HG02970 (cell line): ENCODE data around the gene SLX4.

ENCODE experiments used
- ATAC-seq: cut with Tn5 transposase; IDR thresholded peaks from one replicate; pipeline ENCODE4 v1.9.1; 2021; ENCODE audit warnings: mild to moderate bottlenecking, moderate library complexity, moderate number of reproducible peaks; ENCODE audit not compliant: unreplicated experiment, low FRiP score

SLX4 gene

GRCh38 chr16:3601614-3602319 lies 9.6 kb downstream of the SLX4 start:
- no peak for ATAC-seq

- ATAC-seq = no peak
Observed at GRCh38 chr16:3599922-3600321, 11.5 kb downstream of the SLX4 start.

- ATAC-seq = no peak
Observed at GRCh38 chr16:3599121-3599520, 12.3 kb downstream of the SLX4 start.

GRCh38 chr16:3598236-3598635 lies 13.2 kb downstream of the SLX4 start:
- ATAC-seq = no peak

DNA sequence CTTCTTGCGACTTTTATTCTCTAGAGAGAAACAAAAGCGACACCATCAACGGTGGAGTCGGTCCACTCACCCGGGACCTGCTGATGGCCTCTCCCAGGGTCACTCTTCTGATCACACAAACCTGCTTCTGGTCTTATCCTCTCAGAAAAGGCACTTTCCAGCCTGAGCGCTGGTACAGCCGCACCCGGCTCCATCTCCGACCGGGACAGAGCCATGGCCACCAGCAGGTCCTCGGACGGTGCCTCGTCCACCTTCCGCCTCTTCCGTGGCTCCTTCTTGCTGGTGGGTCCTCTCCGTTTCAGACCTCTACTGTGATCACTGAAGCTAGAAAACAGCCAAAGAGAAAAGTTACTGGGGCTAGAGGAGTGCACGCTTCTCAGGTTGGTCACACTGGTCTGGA lies 13.7 kb downstream of the SLX4 start:
- ATAC-seq = no peak

DNA sequence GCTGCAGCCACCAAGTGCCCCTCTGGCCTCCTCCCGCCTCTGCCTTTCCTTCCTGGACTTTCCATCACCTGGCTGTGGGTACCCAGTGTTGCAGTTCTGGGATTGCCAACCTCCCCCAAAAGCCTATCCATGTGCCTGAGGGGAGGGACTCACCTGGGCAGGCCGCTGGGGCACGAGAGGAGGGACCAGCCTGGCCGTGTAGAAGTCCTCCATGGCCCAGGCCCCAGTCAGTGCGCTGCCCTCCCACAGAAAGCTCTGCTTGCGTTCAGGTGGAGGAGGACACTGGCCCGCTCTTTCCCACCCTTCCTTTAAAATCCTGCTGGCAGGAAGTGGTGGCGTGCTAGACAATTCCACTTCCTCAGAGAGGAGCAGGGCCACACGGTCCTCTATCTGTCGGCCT lies 14.2 kb downstream of the SLX4 start:
- ATAC-seq = no peak

- no peak for ATAC-seq
Observed at GRCh38 chr16:3596101-3596861, 15.1 kb downstream of the SLX4 start.

- no peak for ATAC-seq
Observed at GRCh38 chr16:3595521-3596021, 15.8 kb downstream of the SLX4 start.

- ATAC-seq = no peak
Observed at GRCh38 chr16:3595110-3595486, 16.3 kb downstream of the SLX4 start.

DNA sequence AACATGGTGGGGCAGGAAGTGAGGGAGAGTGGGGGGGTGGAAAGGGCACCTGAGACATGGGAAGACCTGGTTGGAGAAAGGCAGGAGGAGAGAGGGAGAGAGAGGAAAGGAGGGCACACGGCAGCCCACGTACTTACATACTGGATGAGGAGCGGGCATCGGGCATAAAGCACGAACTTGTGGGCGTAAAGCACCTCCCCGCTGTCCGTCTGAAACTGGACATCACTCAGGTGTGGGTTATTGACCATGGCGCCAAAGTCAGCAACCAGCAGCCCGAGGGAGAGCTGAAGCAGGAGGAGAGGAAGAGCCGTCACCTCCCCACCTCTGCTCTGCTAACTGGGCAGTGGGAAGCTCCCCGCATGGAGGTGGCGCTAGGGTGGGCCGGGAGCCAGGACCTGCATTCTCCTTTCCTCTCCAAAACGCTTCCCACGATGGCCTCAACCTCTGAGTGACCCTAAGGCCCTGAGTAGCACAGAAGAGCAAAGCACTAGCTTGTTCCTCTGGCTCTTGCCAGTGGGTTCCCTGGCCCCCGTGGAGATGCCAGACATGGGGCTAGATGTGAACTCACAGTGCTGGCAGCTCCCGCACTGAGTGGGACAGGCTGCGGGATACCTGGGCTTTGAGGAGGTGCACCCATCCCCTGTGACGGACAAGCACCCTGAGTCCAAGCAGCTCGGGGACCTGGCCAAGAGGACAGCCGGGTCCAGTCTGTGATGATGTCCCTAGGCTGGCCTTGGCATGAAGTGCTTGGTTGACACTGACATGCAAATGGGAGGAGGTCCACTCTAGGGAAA lies 16.9 kb downstream of the SLX4 start:
- ATAC-seq = no peak

DNA sequence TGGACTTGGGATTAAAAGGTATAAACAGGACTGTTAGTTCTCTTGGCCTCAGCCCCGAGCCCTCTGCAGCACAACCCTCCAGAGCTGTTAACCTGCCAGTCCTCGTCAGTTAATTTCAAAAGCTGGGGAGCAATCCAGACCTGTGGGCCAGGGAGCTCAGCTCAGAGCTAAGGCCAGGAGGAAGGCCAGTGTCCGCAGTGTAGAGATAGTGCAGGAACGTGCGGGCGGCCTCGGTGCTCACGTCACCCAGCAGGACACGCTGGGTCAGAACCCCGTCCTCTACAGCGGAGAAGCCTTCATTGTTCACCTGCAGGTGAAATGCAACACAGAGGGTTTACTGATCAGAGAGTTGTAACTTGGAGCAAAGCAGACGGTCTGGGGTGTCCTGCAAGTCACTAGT lies 18.8 kb downstream of the SLX4 start:
- no peak for ATAC-seq

GRCh38 chr16:3591991-3592390 lies 19.4 kb downstream of the SLX4 start:
- ATAC-seq = no peak

DNA sequence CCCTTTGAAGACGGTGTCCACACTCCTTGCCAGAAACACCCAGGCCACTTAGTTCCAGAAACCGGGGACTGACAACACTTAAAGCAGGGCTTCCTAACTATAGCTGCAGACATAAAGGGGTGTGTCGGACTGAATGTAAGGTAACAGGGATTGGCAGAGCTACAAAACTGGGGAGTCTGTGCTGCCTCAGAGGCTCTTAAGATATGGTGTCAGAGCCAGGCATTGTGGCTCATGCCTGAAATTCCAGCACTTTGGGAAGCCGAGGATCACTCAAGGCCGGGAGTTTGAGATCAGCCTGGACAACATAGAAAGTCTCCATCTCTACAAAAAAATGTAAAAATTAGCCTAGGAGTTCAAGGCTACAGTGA lies 20.0 kb downstream of the SLX4 start:
- ATAC-seq = no peak

GRCh38 chr16:3590736-3591435 lies 20.5 kb downstream of the SLX4 start:
- no peak for ATAC-seq

DNA sequence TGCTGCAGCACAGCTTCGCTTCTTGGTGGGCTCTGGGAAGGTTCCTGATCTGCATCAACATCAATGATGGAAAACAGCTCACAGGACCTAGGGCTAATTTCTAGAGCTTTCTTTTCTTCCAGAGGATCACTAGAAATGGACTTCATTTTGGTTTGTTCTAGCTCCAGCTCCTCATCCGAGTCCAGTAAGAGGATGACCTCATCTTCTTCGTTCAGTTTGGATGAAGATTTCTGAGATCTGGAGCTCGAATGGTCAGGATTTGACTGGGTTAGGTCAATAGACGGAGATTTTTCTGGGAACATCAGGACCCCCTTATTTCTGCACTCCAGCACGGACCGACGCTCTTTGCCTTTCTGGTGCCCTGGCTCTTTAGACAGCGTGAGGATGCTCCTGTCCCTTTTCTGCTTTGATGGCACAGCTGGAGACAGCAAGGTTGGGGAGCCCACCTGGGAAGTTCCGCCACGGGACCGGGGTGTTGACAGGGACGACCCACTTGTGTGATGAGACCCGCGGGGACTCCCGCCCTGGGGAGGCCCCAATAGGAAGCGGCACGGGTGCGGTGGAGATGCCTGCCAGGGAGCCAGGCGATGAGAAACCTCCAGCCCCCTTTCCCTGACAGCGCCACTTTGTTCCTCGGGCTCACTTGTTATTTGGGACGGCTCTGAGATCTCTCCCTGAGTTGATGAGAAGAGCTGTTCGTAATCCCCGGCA lies 21.3 kb downstream of the SLX4 start:
- no peak for ATAC-seq

DNA sequence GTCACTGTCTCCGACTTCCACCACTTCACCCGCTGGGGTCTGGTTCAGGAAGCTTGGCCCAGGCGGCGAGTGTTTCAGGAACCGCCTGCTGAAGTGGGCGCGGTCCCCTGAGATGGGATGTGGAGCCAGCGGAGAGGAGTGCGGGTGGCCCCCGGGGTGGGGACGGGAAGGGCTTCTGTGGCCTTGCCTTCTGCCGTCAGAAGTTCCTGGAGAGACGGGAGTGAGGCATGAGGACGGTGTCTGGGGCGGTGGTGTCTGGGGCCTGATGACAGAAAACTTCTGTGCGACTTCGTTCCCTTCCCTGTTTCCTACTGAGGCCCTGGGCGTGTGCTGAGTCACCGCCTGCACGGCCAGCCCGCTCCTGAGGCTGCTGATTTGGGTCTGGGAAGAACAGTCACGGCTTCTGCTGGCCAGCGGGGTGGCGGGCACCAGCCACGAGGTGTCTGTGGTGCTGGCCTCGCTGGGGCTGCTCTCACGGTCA lies 21.9 kb downstream of the SLX4 start:
- ATAC-seq = no peak

GRCh38 chr16:3589001-3589400 lies 22.4 kb downstream of the SLX4 start:
- no peak for ATAC-seq

GRCh38 chr16:3587547-3588110 lies 23.8 kb downstream of the SLX4 start:
- no peak for ATAC-seq

GRCh38 chr16:3584412-3584811 lies 27.0 kb downstream of the SLX4 start:
- ATAC-seq = no peak
